Esophagus (tissue), 2 donors: ENCODE results near the gene HYAL1. TPM values are rescaled to one million over a fixed set of nuclear protein-coding genes. Genes with fewer than 3 reads are reported as not detected.
A peak's percentile ranks its signal among the peaks of the same experiment; 100 is the strongest.
"Not testable (repeated sequence)": the region's sequence is repeated elsewhere in the genome, so short reads cannot be mapped to it uniquely, and the experiment has no call there.

Experiments
- H3K27ac ChIP-seq, 2 donors: one replicate each; pipeline ENCODE4 v1.5.1; 2013; ENCODE audit warnings: low read depth in 2 of 2, mild to moderate bottlenecking in 2 of 2, inconsistent platforms in 1 of 2, low read length in 1 of 2, moderate library complexity in 1 of 2
- H3K27me3 ChIP-seq, 2 donors: one replicate each; pipeline ENCODE4 v1.6.1; 2013; ENCODE audit warnings: low read length in 2 of 2, control low read depth in 1 of 2, mild to moderate bottlenecking in 1 of 2; ENCODE audit not compliant: insufficient read depth in 2 of 2, control insufficient read depth in 1 of 2
- H3K36me3 ChIP-seq, 2 donors: one replicate each; pipeline ENCODE4 v1.6.1; 2013; ENCODE audit warnings: low read length in 1 of 2; ENCODE audit not compliant: control insufficient read depth in 2 of 2, insufficient read depth in 2 of 2
- H3K4me1 ChIP-seq, 2 donors: one replicate each; pipeline ENCODE4 v1.6.1; 2013; ENCODE audit warnings: low read length in 1 of 2; ENCODE audit not compliant: control insufficient read depth in 2 of 2, insufficient read depth in 2 of 2
- H3K4me3 ChIP-seq, 2 donors: one replicate each; pipeline ENCODE4 v1.5.1; 2013; ENCODE audit warnings: low read length in 2 of 2, mild to moderate bottlenecking in 2 of 2, low read depth in 1 of 2, moderate library complexity in 1 of 2
- H3K9me3 ChIP-seq, 2 donors: one replicate each; pipeline ENCODE4 v1.6.1; 2013; ENCODE audit warnings: mild to moderate bottlenecking in 2 of 2, low read depth in 1 of 2, low read length in 1 of 2, moderate library complexity in 1 of 2; ENCODE audit not compliant: control insufficient read depth in 2 of 2, insufficient read depth in 1 of 2
- WGBS, 2 donors: extraction: QIAGEN DNeasy Blood & Tissue Kit; methylation state at CpG; one replicate each; pipeline ENCODE4 v1.1.7; 2013; 5-methylcytosine and 5-hydroxymethylcytosine counted together
- polyA plus RNA-seq, 2 donors: library from polyadenylated mRNA; stranded (reverse); fragments of 200-250 nt; gene quantifications; one replicate each; pipeline ENCODE4 v1.2.3, GENCODE V29; 2013
- donor health status: healthy with polysubstance abuse.
- donor health status: Bipolar disorder and iron deficiency.

Gene HYAL1
- polyA plus RNA-seq, 2 donors = 3.2 to 4.2 TPM

GRCh38 chr3:50275996-50276761 lies 27.2 kb downstream of the HYAL1 start:
- Histone ChIP-seq H3K27ac (no peak overlapping the region), H3K9me3 (no peaks in the 10 kb centered on the region), H3K36me3 (peaks cover 0 to 3% of the 10 kb centered on the region in 2 donors), H3K4me1 (peaks cover 0 to 6% of the 10 kb centered on the region in 2 donors), H3K4me3 (no peak overlapping the region), H3K27me3 (no peaks in the 10 kb centered on the region)
- 60 to 67% methylated on average over 79 of the region's 79 CpGs for WGBS, 2 donors

DNA sequence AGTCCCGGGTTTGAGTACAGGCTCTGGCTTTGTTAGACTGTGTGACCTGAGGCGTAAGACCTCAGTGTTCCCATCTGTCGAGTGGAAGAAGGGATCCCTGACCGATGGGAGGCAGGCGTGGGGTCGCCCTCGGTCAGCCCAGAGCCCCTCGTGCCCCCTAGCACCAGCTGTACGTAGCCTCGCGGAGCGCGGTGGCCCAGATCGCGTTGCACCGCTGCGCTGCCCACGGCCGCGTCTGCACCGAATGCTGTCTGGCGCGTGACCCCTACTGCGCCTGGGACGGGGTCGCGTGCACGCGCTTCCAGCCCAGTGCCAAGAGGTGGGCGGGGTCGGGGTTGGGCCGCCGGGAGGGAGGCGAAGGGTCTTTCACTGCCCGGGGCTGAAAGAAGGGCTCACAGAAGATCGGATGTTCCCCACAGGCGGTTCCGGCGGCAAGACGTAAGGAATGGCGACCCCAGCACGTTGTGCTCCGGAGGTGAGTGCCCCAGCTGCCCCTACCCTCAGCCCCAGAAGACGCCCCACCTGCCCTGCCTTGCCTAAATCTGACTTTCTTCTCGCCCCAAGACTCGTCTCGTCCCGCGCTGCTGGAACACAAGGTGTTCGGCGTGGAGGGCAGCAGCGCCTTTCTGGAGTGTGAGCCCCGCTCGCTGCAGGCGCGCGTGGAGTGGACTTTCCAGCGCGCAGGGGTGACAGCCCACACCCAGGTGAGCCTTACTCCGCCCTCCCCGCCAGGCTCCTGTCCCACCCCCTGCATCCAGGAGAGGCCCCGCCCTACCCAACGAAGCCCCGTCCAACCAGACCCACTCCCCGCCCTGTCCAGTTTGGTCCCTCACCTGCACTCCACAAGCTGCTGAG lies 28.0 kb downstream of the HYAL1 start:
- H3K4me1 ChIP-seq = peaks cover 0 to 10% of the 10 kb centered on the region in 2 donors
- 61% methylated on average over 50 to 65 of the region's 65 CpGs for WGBS, 2 donors
- peaks cover 0 to 3% of the 10 kb centered on the region in 2 donors for H3K36me3 ChIP-seq
- no peak overlapping the region for H3K27ac ChIP-seq
- H3K27me3 ChIP-seq = no peaks in the 10 kb centered on the region
- H3K9me3 ChIP-seq = no peaks in the 10 kb centered on the region
- H3K4me3 ChIP-seq = no peak overlapping the region

DNA sequence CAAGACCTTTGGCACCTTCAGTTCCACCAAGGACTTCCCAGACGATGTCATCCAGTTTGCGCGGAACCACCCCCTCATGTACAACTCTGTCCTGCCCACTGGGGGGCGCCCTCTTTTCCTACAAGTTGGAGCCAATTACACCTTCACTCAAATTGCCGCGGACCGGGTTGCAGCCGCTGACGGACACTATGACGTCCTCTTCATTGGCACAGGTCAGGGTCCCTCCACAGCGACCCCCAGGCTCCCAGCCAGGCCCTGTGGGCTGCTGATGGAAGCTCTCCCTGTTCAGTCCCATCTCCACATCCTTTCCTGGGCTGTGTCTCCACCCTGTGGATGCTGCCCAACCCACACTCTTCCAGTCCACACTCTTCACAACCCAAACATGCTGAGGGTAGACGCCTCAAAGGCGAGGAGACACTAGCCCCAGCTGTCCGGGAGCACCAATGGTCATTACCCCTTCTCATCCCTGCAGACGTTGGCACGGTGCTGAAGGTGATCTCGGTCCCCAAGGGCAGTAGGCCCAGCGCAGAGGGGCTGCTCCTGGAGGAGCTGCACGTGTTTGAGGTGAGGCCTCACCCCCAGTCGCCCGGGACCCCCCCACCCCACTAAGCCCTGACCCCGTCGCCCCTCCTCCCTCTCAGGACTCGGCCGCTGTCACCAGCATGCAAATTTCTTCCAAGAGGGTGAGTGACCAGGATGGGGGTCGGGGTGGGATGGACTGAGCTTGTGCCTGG lies 28.8 kb downstream of the HYAL1 start:
- Histone ChIP-seq H3K36me3 (peaks cover 0 to 3% of the 10 kb centered on the region in 2 donors), H3K27ac (no peak overlapping the region), H3K4me1 (peaks cover 4 to 14% of the 10 kb centered on the region in 2 donors)

DNA sequence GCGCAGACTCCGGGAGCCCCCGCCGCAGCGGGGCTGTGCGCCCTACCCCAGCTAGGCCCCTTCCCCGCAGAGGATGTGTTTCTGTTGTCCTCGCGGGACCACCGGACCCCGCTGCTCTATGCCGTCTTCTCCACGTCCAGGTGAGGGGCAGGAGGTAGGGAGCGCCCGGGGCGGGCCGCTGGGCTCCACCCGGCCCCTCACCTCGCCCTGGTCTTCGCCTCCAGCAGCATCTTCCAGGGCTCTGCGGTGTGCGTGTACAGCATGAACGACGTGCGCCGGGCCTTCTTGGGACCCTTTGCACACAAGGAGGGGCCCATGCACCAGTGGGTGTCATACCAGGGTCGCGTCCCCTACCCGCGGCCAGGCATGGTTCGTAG lies 29.7 kb downstream of the HYAL1 start:
- Histone ChIP-seq H3K4me3 (no peak overlapping the region), H3K27ac (no peak overlapping the region), H3K36me3 (peaks cover 0 to 3% of the 10 kb centered on the region in 2 donors), H3K4me1 (peaks cover 9 to 22% of the 10 kb centered on the region in 2 donors), H3K9me3 (no peaks in the 10 kb centered on the region), H3K27me3 (no peaks in the 10 kb centered on the region)
- 60 to 64% methylated on average over 31 of the region's 31 CpGs for WGBS, 2 donors

More for the DNA sequence above, 28.8 kb downstream of the HYAL1 start:
- Histone ChIP-seq H3K4me3 (no peak overlapping the region), H3K9me3 (no peaks in the 10 kb centered on the region), H3K27me3 (no peaks in the 10 kb centered on the region)
- 36 to 38% methylated on average over 25 to 26 of the region's 26 CpGs for WGBS, 2 donors

GRCh38 chr3:50272911-50273688 lies 30.3 kb downstream of the HYAL1 start:
- H3K4me3 ChIP-seq = peak overlapping the region; percentile 30 to 34
- WGBS, 2 donors = 7% methylated on average over 59 to 61 of the region's 61 CpGs
- peak overlapping the region in 1 of 2 donors; percentile 36 for H3K27ac ChIP-seq
- H3K9me3 ChIP-seq = no peaks in the 10 kb centered on the region
- no peaks in the 10 kb centered on the region for H3K36me3 ChIP-seq
- H3K4me1 ChIP-seq = peaks cover 9 to 28% of the 10 kb centered on the region in 2 donors
- no peaks in the 10 kb centered on the region for H3K27me3 ChIP-seq

GRCh38 chr3:50272538-50272910 lies 30.9 kb downstream of the HYAL1 start:
- WGBS, 2 donors = 54 to 63% methylated on average over 10 of the region's 10 CpGs
- H3K4me3 ChIP-seq, H3K27ac ChIP-seq, H3K27me3 ChIP-seq, H3K36me3 ChIP-seq, H3K9me3 ChIP-seq: not testable (repeated sequence)
- H3K4me1 ChIP-seq = peaks cover 13 to 34% of the 10 kb centered on the region in 2 donors

GRCh38 chr3:50271314-50271936 lies 31.9 kb downstream of the HYAL1 start:
- H3K36me3 ChIP-seq = no peaks in the 10 kb centered on the region
- H3K27me3 ChIP-seq = no peaks in the 10 kb centered on the region
- H3K4me3 ChIP-seq = no peak overlapping the region
- H3K27ac ChIP-seq = no peak overlapping the region
- H3K4me1 ChIP-seq = peaks cover 13 to 34% of the 10 kb centered on the region in 2 donors
- 73 to 84% methylated on average over 10 of the region's 10 CpGs for WGBS, 2 donors
- H3K9me3 ChIP-seq = no peaks in the 10 kb centered on the region

- WGBS, 2 donors = 74% methylated on average over 19 of the region's 19 CpGs
- Histone ChIP-seq H3K27me3 (no peaks in the 10 kb centered on the region), H3K4me3 (no peak overlapping the region), H3K9me3 (no peaks in the 10 kb centered on the region), H3K4me1 (peaks cover 13 to 34% of the 10 kb centered on the region in 2 donors), H3K27ac (no peak overlapping the region), H3K36me3 (no peaks in the 10 kb centered on the region)
Observed at GRCh38 chr3:50270422-50271224, 32.8 kb downstream of the HYAL1 start.
